GM19023 (cell line): ENCODE measurements around the gene IKBIP.
A peak's percentile ranks its signal among the peaks of the same experiment; 100 is the strongest.
"Not testable (repeated sequence)": the region's sequence is repeated elsewhere in the genome, so short reads cannot be mapped to it uniquely, and the experiment has no call there.

Source experiments
- ATAC-seq: cut with Tn5 transposase; IDR thresholded peaks from one replicate; pipeline ENCODE4 v1.9.1; 2021; ENCODE audit warnings: mild to moderate bottlenecking, moderate library complexity; ENCODE audit not compliant: unreplicated experiment

IKBIP gene

GRCh38 chr12:98644712-98645571, at the start of gene IKBIP, which contains the start of gene APAF1:
TSS of gene IKBIP (minus strand) at chr12:98644788. CDS start at chr12:98644701, 87 bp downstream.
TSS of gene APAF1 (plus strand) at chr12:98645290. CDS start at chr12:98648360, 3,070 bp downstream.
- peak; percentile 86 for ATAC-seq

DNA sequence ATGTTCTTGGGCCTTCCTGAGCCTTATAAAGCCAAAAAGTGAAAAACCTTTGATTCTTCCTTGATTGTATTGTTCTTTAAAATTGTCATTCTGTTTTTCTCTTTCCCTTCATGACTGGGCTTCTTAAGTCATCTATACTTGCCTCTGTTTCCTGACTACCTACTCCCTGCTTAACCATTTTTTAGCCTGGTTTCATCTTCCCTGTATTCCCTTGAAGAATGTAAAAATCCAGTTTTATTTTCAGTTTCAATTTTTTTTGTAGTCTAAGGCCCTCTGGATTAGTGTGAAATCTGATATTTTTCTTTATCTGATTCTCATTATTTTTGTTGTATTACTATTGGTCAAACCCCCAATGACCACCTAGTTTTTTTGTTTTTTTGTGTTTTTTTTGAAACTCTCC, 46.8 kb upstream of the IKBIP start:
- ATAC-seq = no peak

DNA sequence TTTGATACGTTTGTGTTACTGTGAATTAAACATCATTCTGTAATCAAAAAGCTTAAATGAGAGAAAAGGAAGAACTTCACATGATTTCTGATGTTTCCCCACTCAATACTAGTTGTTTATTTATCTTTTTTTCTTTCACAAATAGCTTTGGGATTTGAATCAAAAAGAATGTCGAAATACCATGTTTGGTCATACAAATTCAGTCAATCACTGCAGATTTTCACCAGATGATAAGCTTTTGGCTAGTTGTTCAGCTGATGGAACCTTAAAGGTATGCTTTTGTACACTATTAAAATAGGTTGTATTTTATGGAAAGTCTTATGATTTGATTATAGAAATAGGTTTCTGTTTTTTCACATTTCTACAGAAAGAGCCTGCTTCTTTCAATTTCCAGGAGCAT, 42.0 kb upstream of the IKBIP start:
- ATAC-seq = no peak

GRCh38 chr12:98684199-98684598, 39.6 kb upstream of the IKBIP start:
- no peak for ATAC-seq

DNA sequence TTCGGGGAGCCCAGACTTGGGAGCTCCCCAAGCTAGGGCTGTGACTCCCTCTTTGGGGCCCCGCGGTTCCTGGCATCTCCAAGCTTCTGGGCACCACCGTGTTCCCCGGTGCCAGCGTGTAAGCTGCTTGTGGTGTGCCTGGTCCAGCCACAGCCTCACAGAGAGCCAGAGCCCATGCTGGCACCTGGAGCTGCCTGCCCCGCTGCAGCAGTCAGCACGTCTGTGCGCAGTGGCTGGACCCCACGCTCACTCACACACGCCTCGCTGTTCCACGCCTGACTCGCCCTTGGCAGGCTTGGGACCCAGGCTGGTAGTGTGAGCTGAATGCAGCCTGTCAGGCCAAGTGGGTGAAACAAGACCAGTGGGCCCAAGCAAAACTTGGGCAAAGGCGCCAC, 35.0 kb upstream of the IKBIP start:
- ATAC-seq = no peak

- no peak for ATAC-seq
Measured at GRCh38 chr12:98678946-98679610, 34.5 kb upstream of the IKBIP start.

DNA sequence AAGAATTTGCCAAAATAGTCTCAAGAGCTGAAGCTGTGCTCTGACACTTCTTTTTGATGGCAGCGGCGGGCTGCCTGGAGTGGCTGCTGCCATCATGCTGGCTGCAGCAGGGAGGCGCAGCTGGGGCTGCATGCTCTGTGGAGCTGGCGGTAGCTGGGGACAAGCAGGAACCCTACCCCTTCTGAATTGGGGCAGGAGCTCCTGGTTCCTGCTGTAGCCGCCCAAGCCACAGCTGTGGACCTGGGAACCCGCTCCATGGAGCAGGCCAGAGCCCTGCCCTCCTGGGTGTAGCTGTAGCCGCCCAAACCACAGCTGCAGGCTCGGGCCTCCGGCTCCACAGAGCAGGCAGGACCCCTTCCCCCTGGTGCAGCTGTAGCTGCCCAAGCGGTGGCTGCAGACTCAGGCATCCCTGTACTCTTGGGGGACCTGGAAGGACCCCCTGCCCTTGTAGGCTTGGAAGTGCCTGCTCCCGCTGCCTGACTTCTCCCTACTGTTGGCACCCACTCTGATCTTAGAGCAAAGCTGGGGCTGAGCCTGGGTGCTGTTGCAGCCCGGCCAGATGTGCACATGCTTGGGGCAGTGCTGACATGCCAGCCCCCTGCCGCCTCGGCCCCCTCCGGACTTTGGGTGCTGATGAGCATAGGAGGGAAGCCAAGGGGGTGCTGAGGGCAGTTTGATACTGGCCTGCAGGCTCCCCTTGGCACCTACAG, 33.8 kb upstream of the IKBIP start:
- ATAC-seq = no peak

- ATAC-seq = no peak
Measured at GRCh38 chr12:98674841-98675240, 30.3 kb upstream of the IKBIP start.

DNA sequence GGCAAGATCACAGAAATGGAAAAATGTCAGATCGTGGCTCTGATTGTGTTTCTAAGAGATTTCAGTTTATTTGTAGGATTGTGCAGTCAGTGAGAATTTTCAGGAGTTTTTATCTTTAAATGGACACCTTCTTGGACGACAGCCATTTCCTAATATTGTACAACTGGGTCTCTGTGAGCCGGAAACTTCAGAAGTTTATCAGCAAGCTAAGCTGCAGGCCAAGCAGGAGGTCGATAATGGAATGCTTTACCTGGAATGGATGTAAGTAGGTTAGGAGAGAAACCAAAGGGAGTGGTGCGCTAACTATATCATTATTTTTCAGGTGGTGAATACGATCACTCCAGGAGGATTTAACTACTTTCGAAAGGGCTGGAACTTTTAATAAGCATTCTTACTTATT, 26.9 kb upstream of the IKBIP start:
- no peak for ATAC-seq

GRCh38 chr12:98669751-98670150, 25.2 kb upstream of the IKBIP start:
- no peak for ATAC-seq

- ATAC-seq = no peak
Measured at GRCh38 chr12:98660521-98660920, 15.9 kb upstream of the IKBIP start.

- no peak for ATAC-seq
Measured at GRCh38 chr12:98656289-98657101, 11.9 kb upstream of the IKBIP start.

DNA sequence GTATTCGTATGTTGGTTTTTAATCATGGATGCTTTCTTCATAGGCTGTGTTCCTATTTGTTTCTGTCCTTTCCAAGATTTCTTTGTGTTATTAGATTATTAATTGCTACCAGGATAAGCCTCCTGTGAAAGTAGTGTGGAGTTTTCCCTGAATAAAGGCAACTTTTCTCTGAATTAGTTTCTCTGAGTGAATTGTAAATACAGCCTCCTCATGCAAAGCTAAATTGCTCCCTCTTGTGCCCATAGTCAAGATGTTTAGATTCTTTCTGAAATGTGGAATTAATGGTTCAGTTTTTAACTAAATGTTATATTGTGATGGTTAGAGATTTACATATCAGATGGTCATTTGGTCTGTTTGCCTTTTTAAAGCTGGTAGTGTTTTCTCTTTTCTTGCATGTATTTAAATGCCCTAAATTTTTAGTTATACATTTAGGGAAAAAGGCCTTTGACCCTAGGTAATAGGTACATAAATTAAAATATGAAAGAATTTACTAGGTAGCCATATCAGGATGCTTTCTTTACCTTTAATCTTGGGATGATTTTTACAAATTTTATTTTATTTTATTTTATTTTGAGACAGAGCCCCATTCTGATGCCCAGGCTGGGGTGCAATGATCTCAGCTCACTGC, 9.4 kb upstream of the IKBIP start:
- no peak for ATAC-seq

GRCh38 chr12:98651328-98651727, 6.7 kb upstream of the IKBIP start:
- no peak for ATAC-seq

GRCh38 chr12:98646294-98647090, 1.9 kb upstream of the IKBIP start:
- ATAC-seq = no peak

GRCh38 chr12:98645572-98646067, 1.0 kb upstream of the IKBIP start:
- no peak for ATAC-seq

- peak; percentile 14 for ATAC-seq
Measured at GRCh38 chr12:98644433-98644711, 216 bp downstream of the IKBIP start.

- not testable (repeated sequence) for ATAC-seq
Measured at GRCh38 chr12:98642801-98643200, 1.8 kb downstream of the IKBIP start.

DNA sequence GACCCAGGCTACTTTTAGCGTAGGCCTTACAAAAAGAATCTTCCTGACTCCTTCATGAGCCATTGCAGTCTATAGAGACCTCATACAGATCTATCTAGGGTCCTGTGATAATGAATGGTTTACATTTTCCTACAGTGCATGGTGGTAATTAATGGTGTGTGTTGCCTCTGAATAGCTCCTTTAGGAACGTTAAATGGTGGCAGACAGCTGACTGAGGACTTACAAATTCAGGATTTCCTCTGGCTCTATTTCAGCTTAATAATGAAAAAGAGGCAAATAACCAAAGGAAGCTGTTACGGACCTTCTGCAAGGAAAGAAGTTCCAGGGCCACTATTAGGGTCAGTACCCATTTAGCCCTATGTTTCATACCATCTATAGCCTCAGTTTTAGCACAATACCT, 5.1 kb downstream of the IKBIP start:
- no peak for ATAC-seq

DNA sequence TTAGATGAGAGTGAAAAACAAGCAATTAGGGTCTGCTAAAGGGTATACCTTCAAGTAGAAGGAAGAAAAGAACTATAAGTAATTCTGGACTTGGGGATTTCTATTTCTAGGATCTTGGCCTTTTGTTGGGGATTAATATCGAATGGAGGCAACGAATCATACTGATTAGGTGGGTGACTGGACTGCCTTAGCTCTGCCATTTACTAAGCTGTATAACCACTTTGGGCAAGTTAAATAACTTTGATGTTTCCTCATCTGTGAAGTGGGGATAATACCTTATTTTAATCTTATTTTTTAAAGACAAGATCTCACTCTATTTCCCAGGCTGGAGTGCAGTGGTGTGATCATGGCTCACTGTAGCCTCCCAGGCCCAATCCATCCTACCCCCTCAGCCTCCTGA, 6.6 kb downstream of the IKBIP start:
- no peak for ATAC-seq
